Lower lobe of right lung (tissue), 2 donors: ENCODE results near the gene ALDH1L1. TPM values are rescaled to one million over a fixed set of nuclear protein-coding genes. Genes with fewer than 3 reads are reported as not detected.

ENCODE experiments used
- ATAC-seq, 2 donors: fragments of 200-7000 bp; cut with Tn5 transposase; one replicate each; pipeline ENCODE4 v1.9.1; 2020 to 2022; ENCODE audit warnings: mild to moderate bottlenecking in 2 of 2, moderate library complexity in 2 of 2
- DNase-seq: peaks from one replicate; pipeline ENCODE4 v3.0.0-alpha.2; 2020
- H3K27ac ChIP-seq: fragments of 200-600 bp; one replicate; pipeline ENCODE4 v1.8.0; 2022
- H3K27me3 ChIP-seq: fragments of 200-600 bp; one replicate; pipeline ENCODE4 v1.8.0; 2022; ENCODE audit warnings: low read depth
- H3K36me3 ChIP-seq: fragments of 200-600 bp; one replicate; pipeline ENCODE4 v1.8.0; 2022; ENCODE audit warnings: mild to moderate bottlenecking
- H3K4me1 ChIP-seq: fragments of 200-600 bp; one replicate; pipeline ENCODE4 v1.8.0; 2022
- H3K4me3 ChIP-seq: fragments of 200-600 bp; one replicate; pipeline ENCODE4 v1.8.0; 2022; ENCODE audit warnings: mild to moderate bottlenecking
- H3K9me3 ChIP-seq: fragments of 200-600 bp; one replicate; pipeline ENCODE4 v1.8.0; 2022
- CTCF ChIP-seq: fragments of 200-600 bp; IDR thresholded peaks from one replicate; pipeline ENCODE4 v1.8.0; 2022; ENCODE audit warnings: antibody characterized with exemption, mild to moderate bottlenecking
- intact Hi-C: fragments of 100-400 bp; cut with DNase I; formaldehyde crosslinking; loops from one replicate; pipeline ENCODE4 v1.11.0; 2022
- total RNA-seq: library from RNA; stranded (reverse); fragmentation: NEBNext Ultra II Directional; extraction: Animal tissue kit (Norgen Biotek cat#: 25700); gene quantifications from one replicate; pipeline ENCODE4 v1.2.1, GENCODE V29; 2021
- donor health status: DM: no; HTN: yes; CAD: no; lungs with severe emphysema.

ALDH1L1 gene
- total RNA-seq, 1 donor from 2014 or later, result 2.8 TPM

- no peak for ATAC-seq
- no peaks in the 10 kb centered on the region for H3K4me1 ChIP-seq
- no peak overlapping the region for H3K27ac ChIP-seq
- intact Hi-C loops, result no loop called here
- H3K27me3 ChIP-seq, result no peaks in the 10 kb centered on the region
- no peak for TF ChIP-seq CTCF
- DNase-seq, result no peak
- H3K9me3 ChIP-seq, result no peaks in the 10 kb centered on the region
- no peaks in the 10 kb centered on the region for H3K36me3 ChIP-seq
- no peak overlapping the region for H3K4me3 ChIP-seq
Observed at GRCh38 chr3:126146034-126146433, 34.4 kb downstream of the ALDH1L1 start.

GRCh38 chr3:126142652-126143051, 37.7 kb downstream of the ALDH1L1 start:
- intact Hi-C loops, result no loop called here
- Histone ChIP-seq H3K27ac (no peak overlapping the region), H3K36me3 (no peaks in the 10 kb centered on the region), H3K4me1 (no peaks in the 10 kb centered on the region), H3K9me3 (no peaks in the 10 kb centered on the region), H3K27me3 (no peaks in the 10 kb centered on the region), H3K4me3 (no peak overlapping the region)
- no peak for ATAC-seq
- no peak for DNase-seq
- no peak for TF ChIP-seq CTCF

GRCh38 chr3:126137490-126138130, 42.8 kb downstream of the ALDH1L1 start:
- H3K9me3 ChIP-seq, result no peaks in the 10 kb centered on the region
- no peaks in the 10 kb centered on the region for H3K36me3 ChIP-seq
- H3K4me1 ChIP-seq, result peaks cover 5% of the 10 kb centered on the region
- no peak overlapping the region for H3K4me3 ChIP-seq
- DNase-seq, result peak; percentile 22
- no peak for TF ChIP-seq CTCF
- ATAC-seq, result no peak
- intact Hi-C loops, result no loop called here
- no peak overlapping the region for H3K27ac ChIP-seq
- no peaks in the 10 kb centered on the region for H3K27me3 ChIP-seq

GRCh38 chr3:126136428-126137220, 43.8 kb downstream of the ALDH1L1 start:
- Histone ChIP-seq H3K27ac (no peak overlapping the region), H3K9me3 (no peaks in the 10 kb centered on the region), H3K4me3 (no peak overlapping the region), H3K4me1 (peaks cover 5% of the 10 kb centered on the region), H3K27me3 (no peaks in the 10 kb centered on the region), H3K36me3 (no peaks in the 10 kb centered on the region)
- ATAC-seq (no peak), DNase-seq (peak; percentile 10)
- TF ChIP-seq CTCF, result no peak
- intact Hi-C loops, result no loop called here

GRCh38 chr3:126135406-126136076, 44.8 kb downstream of the ALDH1L1 start:
- H3K36me3 ChIP-seq, result no peaks in the 10 kb centered on the region
- H3K27me3 ChIP-seq, result no peaks in the 10 kb centered on the region
- intact Hi-C loops, result no loop called here
- H3K27ac ChIP-seq, result no peak overlapping the region
- H3K9me3 ChIP-seq, result no peaks in the 10 kb centered on the region
- no peak for ATAC-seq
- TF ChIP-seq CTCF, result no peak
- H3K4me1 ChIP-seq, result peaks cover 5% of the 10 kb centered on the region
- no peak overlapping the region for H3K4me3 ChIP-seq
- peak; percentile 38 for DNase-seq
